GM18526 (cell line): Measurements from ENCODE around the gene RPGRIP1.

Source experiments
- POLR2A ChIP-seq: IDR thresholded peaks from 3 replicates; pipeline ENCODE4 v1.6.1; 2011; ENCODE audit not compliant: insufficient read length; ENCODE audit errors: extremely low read depth

RPGRIP1 gene

DNA sequence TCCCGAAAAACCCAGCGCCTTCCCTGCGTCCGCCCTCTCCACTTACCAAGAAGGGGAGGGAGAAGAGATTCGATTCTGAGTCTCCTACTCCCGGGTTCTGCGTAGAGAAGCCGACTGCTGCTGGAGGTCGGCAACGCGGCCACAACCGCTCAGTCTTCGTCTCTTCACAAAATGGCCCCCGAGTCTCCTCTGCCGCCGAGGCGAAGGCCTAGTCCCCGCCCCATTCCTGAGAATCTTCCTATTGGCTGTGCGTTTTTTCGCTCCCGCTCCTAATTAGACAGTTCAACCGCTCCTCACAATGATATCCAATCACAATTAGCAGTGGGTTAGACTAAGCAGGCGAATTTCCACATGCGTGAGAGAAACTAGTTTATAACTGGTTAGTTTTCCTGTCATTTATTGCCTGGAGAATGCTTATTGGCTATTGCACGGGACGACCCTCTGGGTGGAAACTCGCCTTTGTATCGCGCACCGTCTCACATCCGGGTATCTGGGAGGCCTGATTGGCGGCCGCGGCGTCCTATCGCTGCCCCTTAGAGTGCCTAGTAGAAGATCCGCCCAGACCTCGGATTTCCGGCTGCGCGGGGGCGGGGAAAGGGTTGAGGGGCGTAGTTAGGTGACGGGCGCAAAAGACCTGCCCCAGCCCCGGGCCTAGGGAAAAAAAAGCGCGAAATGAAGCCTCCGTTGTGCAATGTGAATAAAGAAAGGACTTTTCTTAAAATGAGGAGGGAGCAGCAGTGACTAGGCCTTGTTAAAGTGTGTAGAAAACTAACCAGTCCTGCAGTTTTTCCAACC, 10.4 kb upstream of the RPGRIP1 start, which contains the start of gene HNRNPC:
Gene HNRNPC (minus strand): TSS at position 191 of the 795 bp plus-strand sequence. CDS start 35,249 bp downstream, outside the sequence.
- peak; percentile 96 for TF ChIP-seq POLR2A

DNA sequence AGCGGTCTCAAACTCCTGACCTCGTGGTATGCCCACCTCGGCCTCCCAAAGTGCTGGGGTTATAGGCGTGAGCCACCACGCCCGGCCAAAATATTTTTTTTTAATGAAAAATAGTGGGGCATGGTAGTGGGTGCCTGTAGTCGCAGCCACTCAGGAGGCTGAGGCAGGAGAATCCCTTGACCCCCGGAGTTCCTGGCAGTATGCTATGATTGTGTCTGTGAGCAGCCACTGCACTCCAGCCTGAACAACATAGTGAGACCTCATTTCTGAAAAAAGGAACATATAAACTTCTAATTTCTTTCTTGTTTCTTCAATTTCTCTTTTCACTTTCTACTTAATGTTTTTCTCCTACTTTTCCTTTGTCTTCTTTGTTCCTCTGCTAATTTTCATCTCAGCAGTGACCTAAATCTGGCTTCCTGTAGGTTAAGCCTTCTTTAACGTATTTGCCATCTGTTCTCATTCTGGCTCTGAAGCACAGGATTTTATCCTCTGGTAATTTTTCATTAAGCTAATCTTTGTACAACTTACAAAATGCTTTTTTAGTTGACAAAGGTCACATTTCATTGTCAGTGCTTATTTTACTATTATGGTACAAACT, 4.5 kb upstream of the RPGRIP1 start:
- no peak for TF ChIP-seq POLR2A

DNA sequence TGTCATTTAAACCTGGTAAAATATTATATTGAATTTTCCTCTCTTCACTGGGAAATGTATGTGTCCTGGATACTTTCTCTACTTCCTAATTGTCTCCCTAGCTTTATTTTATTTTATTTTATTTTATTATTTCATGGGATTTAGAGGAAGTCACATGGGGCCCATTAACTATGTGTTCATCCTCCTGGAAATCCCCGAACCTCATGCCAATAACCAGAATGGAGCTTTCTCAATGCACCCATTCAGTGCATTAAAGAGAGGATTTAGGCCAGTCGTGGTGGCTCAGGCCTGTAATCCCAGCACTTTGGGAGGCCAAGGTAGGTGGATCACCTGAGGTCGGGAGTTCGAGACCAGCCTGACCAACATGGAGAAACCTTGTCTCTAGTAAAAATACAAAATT, 1.3 kb upstream of the RPGRIP1 start:
- TF ChIP-seq POLR2A = no peak

DNA sequence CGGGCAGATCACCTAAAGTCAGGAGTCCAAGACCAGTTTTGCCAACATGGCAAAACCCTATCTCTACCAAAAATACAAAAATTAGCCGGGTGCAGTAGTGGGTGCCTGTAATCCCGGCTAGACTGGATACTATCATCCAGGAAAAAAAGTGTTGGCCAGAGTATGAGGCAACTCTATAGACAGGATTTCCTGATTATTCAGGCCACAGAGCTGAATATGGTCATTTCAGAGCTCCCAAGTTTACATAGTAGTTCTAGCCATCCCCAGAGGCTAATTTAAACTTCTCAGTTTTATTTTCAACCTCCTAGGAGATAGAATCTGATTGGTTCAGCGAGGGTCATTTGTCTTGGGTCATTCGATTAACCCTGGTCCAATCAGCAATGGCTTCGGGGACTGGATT, 7.3 kb downstream of the RPGRIP1 start:
- TF ChIP-seq POLR2A = no peak

DNA sequence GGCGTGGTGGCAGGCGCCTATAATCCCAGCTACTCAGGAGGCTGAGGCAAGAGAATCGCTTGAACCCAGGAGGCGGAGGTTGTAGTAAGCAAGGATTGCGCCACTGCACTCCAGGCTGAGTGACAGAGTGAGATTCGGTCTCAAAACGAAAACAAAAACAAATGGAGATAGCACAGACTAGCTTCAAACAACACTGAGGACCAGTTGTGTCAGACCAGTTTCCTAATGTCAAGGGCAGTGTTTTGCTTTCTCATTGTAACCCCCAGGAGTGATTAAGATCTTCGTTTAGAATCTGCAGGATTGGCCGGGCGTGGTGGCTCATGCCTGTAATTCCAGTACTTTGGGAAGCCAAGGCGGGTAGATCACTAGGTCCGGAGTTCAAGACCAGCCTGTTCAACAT, 18.5 kb downstream of the RPGRIP1 start:
- TF ChIP-seq POLR2A = no peak

DNA sequence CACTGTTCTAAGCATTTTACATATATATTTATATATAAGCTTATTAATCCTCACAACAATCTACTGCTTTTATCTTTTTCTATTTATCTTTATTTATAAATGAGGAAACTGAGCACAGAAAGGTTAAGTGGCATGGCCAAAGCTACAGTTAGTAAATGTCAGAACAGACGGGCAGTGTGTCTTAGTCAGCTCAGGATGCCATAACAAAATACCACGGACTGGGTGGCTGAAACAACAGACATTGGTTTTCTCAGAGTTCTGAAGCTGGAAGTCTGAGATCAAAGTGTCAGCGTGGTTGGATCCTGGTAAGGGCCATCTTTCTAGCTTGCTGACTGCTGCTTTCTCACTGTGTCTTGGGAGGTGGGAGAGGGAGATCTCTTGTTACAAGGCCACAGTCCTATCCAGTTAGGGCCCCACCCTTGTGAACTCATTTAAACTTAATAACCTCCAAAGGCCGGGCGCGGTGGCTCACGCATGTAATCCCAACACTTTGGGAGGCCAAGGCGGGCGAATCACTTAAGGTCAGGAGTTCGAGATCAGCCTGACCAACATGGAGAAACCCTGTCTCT, 19.8 kb downstream of the RPGRIP1 start:
- TF ChIP-seq POLR2A = no peak

DNA sequence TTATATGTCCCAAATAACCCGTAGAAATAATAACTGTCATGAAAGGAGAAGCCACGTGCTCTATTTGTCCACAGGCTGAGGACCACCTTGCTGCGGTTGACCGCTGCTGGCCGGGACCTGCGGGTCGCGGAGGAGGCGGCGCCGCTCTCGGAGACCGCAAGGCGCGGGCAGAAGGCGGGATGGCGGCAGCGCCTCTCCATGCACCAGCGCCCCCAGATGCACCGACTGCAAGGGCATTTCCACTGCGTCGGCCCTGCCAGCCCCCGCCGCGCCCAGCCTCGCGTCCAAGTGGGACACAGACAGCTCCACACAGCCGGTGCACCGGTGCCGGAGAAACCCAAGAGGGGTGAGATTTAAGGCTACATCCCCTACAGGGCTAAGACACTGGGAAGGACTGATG, 21.0 kb downstream of the RPGRIP1 start:
- TF ChIP-seq POLR2A = no peak

DNA sequence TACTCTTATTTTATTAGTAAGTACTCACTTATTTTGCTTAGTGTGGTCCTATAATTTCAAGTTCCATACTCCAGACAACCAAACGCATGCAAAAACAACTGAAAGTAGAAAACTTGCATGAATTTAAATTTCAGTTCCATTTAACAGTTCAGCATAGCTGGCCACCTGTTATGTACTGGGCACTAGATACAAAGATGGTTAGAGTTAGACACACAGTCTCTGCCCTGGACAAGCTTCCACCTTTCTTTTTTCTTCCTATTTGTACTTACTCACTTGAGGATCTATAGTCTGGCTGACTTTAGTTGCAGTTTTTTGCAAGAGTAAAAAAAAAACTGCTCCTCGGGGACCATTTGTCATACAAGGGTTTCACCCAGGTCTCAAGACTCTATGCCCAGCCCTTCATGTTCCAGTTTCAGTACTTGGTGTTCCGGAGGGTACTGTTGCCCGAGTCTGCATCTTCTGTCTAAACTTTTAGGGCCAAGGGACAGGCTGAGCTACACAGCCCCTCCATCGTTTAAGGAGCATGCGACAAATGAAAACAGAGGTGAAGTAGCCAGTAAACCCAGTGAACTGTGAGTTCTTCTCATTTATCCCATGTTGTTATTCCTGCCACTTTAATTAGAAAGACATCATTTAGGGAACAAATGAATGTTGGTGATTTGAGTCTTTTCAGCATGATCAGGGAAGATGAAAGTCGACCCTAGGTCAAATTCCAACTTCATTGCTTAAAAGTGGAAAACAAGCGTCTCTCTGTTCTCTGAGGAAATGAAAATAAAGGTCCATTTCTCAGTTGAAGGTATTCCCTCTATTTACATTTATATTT, 22.3 kb downstream of the RPGRIP1 start:
- no peak for TF ChIP-seq POLR2A

DNA sequence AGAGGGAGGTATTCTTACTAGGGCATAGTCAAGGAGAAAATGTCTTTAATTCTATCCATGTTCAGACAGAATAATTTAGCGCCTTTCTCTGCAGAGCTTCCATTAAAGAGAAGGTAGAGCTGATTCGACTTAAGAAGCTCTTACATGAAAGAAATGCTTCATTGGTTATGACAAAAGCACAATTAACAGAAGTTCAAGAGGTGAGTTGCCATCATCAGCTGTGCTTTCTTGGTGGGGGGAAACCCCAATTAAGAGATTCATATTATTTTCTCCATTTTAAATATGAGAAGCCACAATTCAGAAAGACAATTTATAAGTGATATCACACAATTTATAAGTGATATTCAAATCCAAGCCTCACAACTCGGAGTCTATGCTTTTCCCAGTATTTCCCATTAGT, 27.8 kb downstream of the RPGRIP1 start:
- TF ChIP-seq POLR2A = no peak

DNA sequence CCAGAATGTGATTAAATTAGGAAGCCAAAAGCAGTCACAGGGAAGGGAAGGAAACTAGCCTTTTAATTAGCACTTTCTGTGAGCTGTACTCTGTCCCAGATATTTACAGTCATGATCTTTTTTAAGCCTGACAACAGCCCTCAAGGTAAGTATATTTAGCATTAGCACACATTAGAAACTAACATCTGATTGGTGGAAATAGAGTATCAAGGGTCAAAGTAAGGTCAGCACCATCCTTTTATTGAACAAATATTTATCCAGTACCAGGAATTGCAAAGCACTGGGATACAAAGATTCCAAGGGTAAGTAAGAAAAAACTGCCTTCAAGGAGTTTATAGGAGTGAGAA, 28.2 kb downstream of the RPGRIP1 start:
- no peak for TF ChIP-seq POLR2A

DNA sequence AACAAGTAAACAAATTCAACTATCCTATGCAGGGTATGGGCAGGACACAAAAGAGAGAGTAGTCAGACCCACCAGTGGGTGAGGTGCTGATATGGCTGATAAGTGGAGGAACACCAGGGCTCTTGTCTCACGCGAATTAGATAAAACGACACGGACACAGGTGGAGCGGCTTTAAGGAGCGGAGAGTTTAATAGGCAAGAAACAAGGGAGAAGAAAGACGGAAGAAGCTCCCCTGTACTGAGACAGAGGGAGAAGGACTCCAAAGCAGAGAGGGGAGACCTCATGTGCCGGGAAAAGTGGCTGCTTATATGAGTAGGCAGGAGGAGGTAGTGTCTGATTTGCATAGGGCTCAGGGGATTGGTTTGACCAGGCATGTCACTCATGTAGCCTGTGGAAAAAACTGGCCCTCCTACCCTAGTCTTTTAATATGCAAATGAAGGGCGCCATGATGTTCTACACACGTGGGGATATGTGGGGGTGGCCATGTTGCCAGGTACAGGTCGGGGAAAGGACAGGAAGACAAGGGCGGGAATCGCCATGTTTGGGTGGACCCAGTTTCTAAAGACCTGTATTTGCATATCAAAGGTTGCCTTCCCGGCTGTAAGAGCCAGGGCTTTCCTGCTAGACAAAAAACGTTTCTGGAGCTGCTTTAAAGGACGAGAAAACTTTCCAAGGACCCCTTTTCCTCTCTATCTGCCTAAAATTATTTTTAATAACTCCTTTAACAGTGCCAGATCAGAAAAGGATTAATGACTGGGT, 28.8 kb downstream of the RPGRIP1 start:
- peak; percentile 63 for TF ChIP-seq POLR2A

DNA sequence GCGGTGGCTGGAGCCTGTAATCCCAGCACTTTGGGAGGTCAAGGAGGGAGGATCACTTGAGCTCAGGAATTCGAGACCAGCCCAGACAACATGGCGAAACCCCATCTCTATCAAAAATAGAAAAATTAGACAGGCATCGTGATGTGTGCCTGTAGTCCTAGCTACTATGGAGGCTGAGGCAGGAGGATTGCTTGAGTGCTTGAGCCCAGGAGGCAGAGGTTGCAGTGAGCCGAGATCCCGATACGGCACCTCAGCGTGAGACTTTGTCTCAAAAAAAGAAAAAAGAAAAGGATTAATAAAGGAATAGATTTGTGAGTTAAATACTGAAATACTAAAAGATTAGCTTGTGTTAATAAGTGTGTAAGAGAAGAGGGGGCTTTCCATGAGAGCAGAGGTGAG, 29.4 kb downstream of the RPGRIP1 start:
- no peak for TF ChIP-seq POLR2A

DNA sequence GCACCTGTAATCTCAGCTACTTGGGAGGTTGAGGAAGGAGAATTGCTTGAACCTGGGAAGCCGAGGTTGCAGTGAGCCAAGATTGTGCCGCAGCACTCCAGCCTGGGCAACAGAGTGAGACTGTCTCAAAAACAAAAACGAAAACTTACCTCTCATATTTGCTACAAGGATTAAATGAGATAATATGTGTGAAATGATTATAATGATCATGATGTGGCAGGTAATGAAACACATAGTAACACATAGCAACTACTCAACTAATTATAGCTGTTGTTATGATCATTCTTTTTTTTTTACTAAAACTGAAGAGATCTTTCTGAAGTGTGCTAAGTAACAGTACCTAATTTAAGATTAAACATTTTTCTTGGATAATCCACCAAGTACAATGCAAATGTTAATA, 30.1 kb downstream of the RPGRIP1 start:
- no peak for TF ChIP-seq POLR2A

DNA sequence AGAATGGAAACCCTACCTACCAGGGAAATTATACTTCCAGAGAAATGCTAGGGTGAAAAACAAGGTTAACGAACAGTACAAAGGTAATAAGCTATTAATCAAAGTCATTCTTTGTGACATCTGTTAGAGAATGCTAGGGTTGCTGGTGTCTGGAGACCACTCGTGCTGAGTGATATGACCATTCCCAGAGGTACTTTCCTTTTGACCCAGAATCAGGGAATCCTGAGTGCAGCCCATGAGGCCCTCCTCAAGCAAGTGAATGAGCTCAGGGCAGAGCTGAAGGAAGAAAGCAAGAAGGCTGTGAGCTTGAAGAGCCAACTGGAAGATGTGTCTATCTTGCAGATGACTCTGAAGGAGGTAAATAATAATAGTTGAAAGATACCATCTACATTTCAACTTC, 31.7 kb downstream of the RPGRIP1 start:
- TF ChIP-seq POLR2A = no peak

DNA sequence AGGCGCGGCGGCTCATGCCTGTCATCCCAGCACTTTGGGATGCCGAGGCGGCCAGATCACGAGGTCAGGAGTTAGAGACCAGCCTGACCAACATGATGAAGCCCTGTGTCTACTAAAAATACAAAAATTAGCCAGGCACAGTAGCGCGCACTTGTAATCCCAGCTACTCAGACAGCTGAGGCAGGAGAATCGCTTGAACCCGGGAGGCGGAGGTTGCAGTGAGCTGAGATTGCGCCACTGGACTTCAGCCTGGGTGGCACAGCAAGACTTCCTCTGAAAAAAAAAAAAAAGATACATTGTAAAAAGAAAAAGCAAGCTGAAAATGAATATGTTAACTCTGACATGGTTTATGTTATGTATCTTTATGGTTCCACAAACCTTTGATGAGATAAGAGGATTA, 33.6 kb downstream of the RPGRIP1 start:
- no peak for TF ChIP-seq POLR2A
